ENCODE data around the gene EPHA1.

- no peak for TF ChIP-seq CTCF (IDR thresholded peaks at IDR 0.05; ENCODE audit: low read depth, low read length, poor library complexity, severe bottlenecking)
- TF ChIP-seq EZH2phosphoT487 (IDR thresholded peaks at IDR 0.05; ENCODE audit: borderline replicate concordance, low read length), result no peak
Measured at GRCh38 chr7:143396182-143396581, 12.5 kb downstream of the EPHA1 start.
